Measurements from ENCODE around the gene MGMT.

The MGMT gene

GRCh38 chr10:129495698-129496097, 28.7 kb downstream of the MGMT start:
- H3K36me3 ChIP-seq (ENCODE audit: insufficient read depth, low read length): no peaks in the 10 kb centered on the region

GRCh38 chr10:129497013-129497412, 30.0 kb downstream of the MGMT start:
- H3K4me1 ChIP-seq (ENCODE audit: insufficient read depth, low read length): no peaks in the 10 kb centered on the region
- no peaks in the 10 kb centered on the region for H3K36me3 ChIP-seq (ENCODE audit: insufficient read depth, low read length)
- H3K9me3 ChIP-seq (ENCODE audit: control insufficient read depth, insufficient read depth, low read length): peaks cover 6% of the 10 kb centered on the region
- no peak overlapping the region for H3K9ac ChIP-seq (ENCODE audit: low read depth, low read length)

More at GRCh38 chr10:129495698-129496097, 28.7 kb downstream of the MGMT start:
- Histone ChIP-seq H3K9me3 (ENCODE audit: control insufficient read depth, insufficient read depth, low read length) (peaks cover 8% of the 10 kb centered on the region), H3K9ac (ENCODE audit: low read depth, low read length) (no peak overlapping the region), H3K4me1 (ENCODE audit: insufficient read depth, low read length) (no peaks in the 10 kb centered on the region)

- H3K4me1 ChIP-seq (ENCODE audit: insufficient read depth, low read length): no peaks in the 10 kb centered on the region
- H3K9ac ChIP-seq (ENCODE audit: low read depth, low read length): no peak overlapping the region
- H3K36me3 ChIP-seq (ENCODE audit: insufficient read depth, low read length): no peaks in the 10 kb centered on the region
- peaks cover 2% of the 10 kb centered on the region; the same call in 1 of the 2 replicates for H3K9me3 ChIP-seq (ENCODE audit: control insufficient read depth, insufficient read depth, low read length)
Measured at GRCh38 chr10:129498680-129499079, 31.6 kb downstream of the MGMT start.

GRCh38 chr10:129500617-129501339, 33.7 kb downstream of the MGMT start:
- H3K36me3 ChIP-seq (ENCODE audit: insufficient read depth, low read length): no peaks in the 10 kb centered on the region
- H3K9ac ChIP-seq (ENCODE audit: low read depth, low read length): no peak overlapping the region
- H3K4me1 ChIP-seq (ENCODE audit: insufficient read depth, low read length): no peaks in the 10 kb centered on the region
- peaks cover 2% of the 10 kb centered on the region; the same call in 1 of the 2 replicates for H3K9me3 ChIP-seq (ENCODE audit: control insufficient read depth, insufficient read depth, low read length)

GRCh38 chr10:129501652-129502436, 34.8 kb downstream of the MGMT start:
- Histone ChIP-seq H3K36me3 (ENCODE audit: insufficient read depth, low read length) (no peaks in the 10 kb centered on the region), H3K9me3 (ENCODE audit: control insufficient read depth, insufficient read depth, low read length) (peaks cover 2% of the 10 kb centered on the region; the same call in 1 of the 2 replicates), H3K9ac (ENCODE audit: low read depth, low read length) (no peak overlapping the region), H3K4me1 (ENCODE audit: insufficient read depth, low read length) (no peaks in the 10 kb centered on the region)

GRCh38 chr10:129502448-129502847, 35.4 kb downstream of the MGMT start:
- no peak overlapping the region for H3K9ac ChIP-seq (ENCODE audit: low read depth, low read length)
- H3K9me3 ChIP-seq (ENCODE audit: control insufficient read depth, insufficient read depth, low read length): peaks cover 2% of the 10 kb centered on the region; the same call in 1 of the 2 replicates
- no peaks in the 10 kb centered on the region for H3K4me1 ChIP-seq (ENCODE audit: insufficient read depth, low read length)
- H3K36me3 ChIP-seq (ENCODE audit: insufficient read depth, low read length): no peaks in the 10 kb centered on the region

- Histone ChIP-seq H3K36me3 (ENCODE audit: insufficient read depth, low read length) (no peaks in the 10 kb centered on the region), H3K9me3 (ENCODE audit: control insufficient read depth, insufficient read depth, low read length) (no peaks in the 10 kb centered on the region; the same call in 1 of the 2 replicates), H3K9ac (ENCODE audit: low read depth, low read length) (no peak overlapping the region), H3K4me1 (ENCODE audit: insufficient read depth, low read length) (no peaks in the 10 kb centered on the region)
Measured at GRCh38 chr10:129505500-129506075, 38.5 kb downstream of the MGMT start.

- Histone ChIP-seq H3K9ac (ENCODE audit: low read depth, low read length) (no peak overlapping the region), H3K4me1 (ENCODE audit: insufficient read depth, low read length) (no peaks in the 10 kb centered on the region), H3K9me3 (ENCODE audit: control insufficient read depth, insufficient read depth, low read length) (no peaks in the 10 kb centered on the region; the same call in 1 of the 2 replicates), H3K36me3 (ENCODE audit: insufficient read depth, low read length) (no peaks in the 10 kb centered on the region)
Measured at GRCh38 chr10:129506101-129506797, 39.2 kb downstream of the MGMT start.

- Histone ChIP-seq H3K9ac (ENCODE audit: low read depth, low read length) (no peak overlapping the region), H3K4me1 (ENCODE audit: insufficient read depth, low read length) (no peaks in the 10 kb centered on the region), H3K36me3 (ENCODE audit: insufficient read depth, low read length) (no peaks in the 10 kb centered on the region), H3K9me3 (ENCODE audit: control insufficient read depth, insufficient read depth, low read length) (no peaks in the 10 kb centered on the region; the same call in 1 of the 2 replicates)
Measured at GRCh38 chr10:129507216-129507889, 40.3 kb downstream of the MGMT start.

GRCh38 chr10:129509155-129509554, 42.1 kb downstream of the MGMT start:
- H3K4me1 ChIP-seq (ENCODE audit: insufficient read depth, low read length): no peaks in the 10 kb centered on the region
- no peaks in the 10 kb centered on the region; the same call in 1 of the 2 replicates for H3K9me3 ChIP-seq (ENCODE audit: control insufficient read depth, insufficient read depth, low read length)
- H3K9ac ChIP-seq (ENCODE audit: low read depth, low read length): no peak overlapping the region
- H3K36me3 ChIP-seq (ENCODE audit: insufficient read depth, low read length): no peaks in the 10 kb centered on the region

- no peaks in the 10 kb centered on the region for H3K36me3 ChIP-seq (ENCODE audit: insufficient read depth, low read length)
- no peaks in the 10 kb centered on the region; the same call in 1 of the 2 replicates for H3K9me3 ChIP-seq (ENCODE audit: control insufficient read depth, insufficient read depth, low read length)
Measured at GRCh38 chr10:129509835-129510234, 42.8 kb downstream of the MGMT start.

GRCh38 chr10:129511086-129511485, 44.0 kb downstream of the MGMT start:
- H3K4me1 ChIP-seq (ENCODE audit: insufficient read depth, low read length): no peaks in the 10 kb centered on the region
- H3K9me3 ChIP-seq (ENCODE audit: control insufficient read depth, insufficient read depth, low read length): no peaks in the 10 kb centered on the region; the same call in 1 of the 2 replicates
- no peaks in the 10 kb centered on the region for H3K36me3 ChIP-seq (ENCODE audit: insufficient read depth, low read length)
- H3K9ac ChIP-seq (ENCODE audit: low read depth, low read length): no peak overlapping the region

More at GRCh38 chr10:129509835-129510234, 42.8 kb downstream of the MGMT start:
- Histone ChIP-seq H3K4me1 (ENCODE audit: insufficient read depth, low read length) (no peaks in the 10 kb centered on the region), H3K9ac (ENCODE audit: low read depth, low read length) (no peak overlapping the region)

- Histone ChIP-seq H3K36me3 (ENCODE audit: insufficient read depth, low read length) (no peaks in the 10 kb centered on the region), H3K9ac (ENCODE audit: low read depth, low read length) (no peak overlapping the region), H3K9me3 (ENCODE audit: control insufficient read depth, insufficient read depth, low read length) (no peaks in the 10 kb centered on the region; the same call in 1 of the 2 replicates)
Measured at GRCh38 chr10:129511758-129512157, 44.7 kb downstream of the MGMT start.

More at GRCh38 chr10:129511758-129512157, 44.7 kb downstream of the MGMT start:
- H3K4me1 ChIP-seq (ENCODE audit: insufficient read depth, low read length): no peaks in the 10 kb centered on the region
